SK-N-SH (cell line): Measurements from ENCODE around the gene MTG1. TPM values are rescaled to one million over a fixed set of nuclear protein-coding genes. Genes with fewer than 3 reads are reported as not detected.

Source experiments
- CTCF ChIA-PET: fragments of 300-600, 350-600 bp; formaldehyde crosslinking; extraction: SDS; loops from one replicate; lab custom pipeline; 2021; lab: Yijun Ruan, JAX
- POLR2A ChIA-PET: fragments of 350-600 bp; sonication (Branson Sonifier 250); formaldehyde crosslinking; extraction: SDS; loops from one replicate; lab custom pipeline; 2020; ENCODE audit warnings: antibody characterized with exemption, inconsistent platforms; lab: Yijun Ruan, JAX
- DNase-seq: peaks from one replicate; pipeline ENCODE4 v3.0.0; 2012
- H2AFZ ChIP-seq: fragments of 200-600 bp; sonication (generic); 2 replicates; pipeline ENCODE4 v1.8.1; 2016; ENCODE audit warnings: antibody characterized with exemption, mild to moderate bottlenecking, low read depth
- H3F3A ChIP-seq: fragments of 200-600 bp; sonication (generic); replicated peaks from 2 replicates; pipeline ENCODE3; 2016; ENCODE audit warnings: antibody characterized with exemption, mild to moderate bottlenecking; ENCODE audit not compliant: insufficient read depth
- H3K27ac ChIP-seq, 2 experiments: fragments of 200-500 bp in 1 of 2; fragments of 200-600 bp in 1 of 2; sonication (Bioruptor generic) in 1 of 2; sonication (generic), shearing (Covaris generic) in 1 of 2; 2 replicates each; pipeline versions ENCODE4 v1.5.1 to v1.6.1; 2014 to 2016; ENCODE audit warnings: low read depth in 2 of 2, inconsistent platforms in 1 of 2, low read length in 1 of 2, mild to moderate bottlenecking in 1 of 2, mixed read lengths in 1 of 2
- H3K27me3 ChIP-seq: fragments of 200-600 bp; sonication (generic), shearing (Covaris generic); 2 replicates; pipeline ENCODE4 v1.6.1; 2016; ENCODE audit warnings: mixed run types; ENCODE audit not compliant: insufficient read depth
- H3K36me3 ChIP-seq, 2 experiments: fragments of 200-500 bp in 1 of 2; fragments of 200-600 bp in 1 of 2; sonication (Bioruptor generic) in 1 of 2; sonication (generic) in 1 of 2; replicated peaks in 1 of 2; 2 replicates each; pipeline versions ENCODE3 to v1.5.1; 2014 to 2016; ENCODE audit warnings: low read length in 1 of 2, mild to moderate bottlenecking in 1 of 2; ENCODE audit not compliant: insufficient read depth in 2 of 2, control insufficient read depth in 1 of 2
- H3K4me1 ChIP-seq, 2 experiments: fragments of 200-500 bp in 1 of 2; fragments of 200-600 bp in 1 of 2; sonication (Bioruptor generic) in 1 of 2; sonication (generic), shearing (Covaris generic) in 1 of 2; 2 replicates each; pipeline versions ENCODE4 v1.5.1 to v1.6.1; 2014 to 2016; ENCODE audit warnings: low read depth in 1 of 2, low read length in 1 of 2, mixed run types in 1 of 2; ENCODE audit not compliant: insufficient read depth in 2 of 2, control insufficient read depth in 1 of 2
- H3K4me2 ChIP-seq: fragments of 200-600 bp; sonication (generic), shearing (Covaris generic); 2 replicates; pipeline ENCODE4 v1.6.1; 2017; ENCODE audit warnings: mixed run types
- H3K4me3 ChIP-seq, 2 experiments: fragments of 200-500 bp in 1 of 2; fragments of 200-600 bp in 1 of 2; sonication (Bioruptor generic) in 1 of 2; sonication (generic), shearing (Covaris generic) in 1 of 2; 2 replicates each; pipeline versions ENCODE4 v1.5.1 to v1.8.1; 2014 to 2016; ENCODE audit warnings: low read depth in 2 of 2, inconsistent platforms in 1 of 2, low read length in 1 of 2, mild to moderate bottlenecking in 1 of 2, mixed read lengths in 1 of 2, moderate library complexity in 1 of 2
- H3K79me2 ChIP-seq: fragments of 200-600 bp; sonication (generic); 2 replicates; pipeline ENCODE4 v1.8.1; 2017; ENCODE audit warnings: mild to moderate bottlenecking; ENCODE audit not compliant: insufficient read depth
- H3K9ac ChIP-seq: fragments of 200-600 bp; sonication (generic); 2 replicates; pipeline ENCODE4 v1.6.1; 2017; ENCODE audit warnings: mixed run types
- H3K9me2 ChIP-seq: fragments of 200-600 bp; sonication (generic); 2 replicates; pipeline ENCODE4 v1.6.1; 2017; ENCODE audit warnings: mixed run types
- H3K9me3 ChIP-seq: fragments of 200-600 bp; sonication (generic); 2 replicates; pipeline ENCODE4 v1.6.1; 2017; ENCODE audit warnings: mixed run types, mild to moderate bottlenecking, moderate library complexity
- H4K20me1 ChIP-seq: fragments of 200-600 bp; sonication (generic); 2 replicates; pipeline ENCODE4 v1.6.1; 2017; ENCODE audit warnings: mild to moderate bottlenecking, mixed run types; ENCODE audit not compliant: insufficient read depth
- CHD2 ChIP-seq: fragments of 150-350 bp; IDR thresholded peaks from 2 replicates; pipeline ENCODE4 v1.6.1; 2018; ENCODE audit warnings: low read length; ENCODE audit not compliant: partially characterized antibody
- ELF1 ChIP-seq: IDR thresholded peaks from 2 replicates; pipeline ENCODE4 v1.4.0; 2012
- FOSL2 ChIP-seq: IDR thresholded peaks from 2 replicates; pipeline ENCODE4 v1.4.0; 2012; ENCODE audit warnings: low read depth, mild to moderate bottlenecking, moderate library complexity, borderline replicate concordance
- FOXJ3 ChIP-seq: sonication (generic); formaldehyde crosslinking; IDR thresholded peaks from 2 replicates; pipeline ENCODE4 v1.5.1; 2020; ENCODE audit warnings: mild to moderate bottlenecking, missing genetic modification reagents
- FOXM1 ChIP-seq: IDR thresholded peaks from 2 replicates; pipeline ENCODE4 v1.4.0; 2012; ENCODE audit warnings: low read depth, mild to moderate bottlenecking
- GABPA ChIP-seq: IDR thresholded peaks from 2 replicates; pipeline ENCODE4 v1.4.0; 2012; ENCODE audit warnings: low read depth, mild to moderate bottlenecking
- GATA2 ChIP-seq: sonication (generic); formaldehyde crosslinking; IDR thresholded peaks from 2 replicates; pipeline ENCODE4 v1.5.0; 2020; ENCODE audit warnings: mild to moderate bottlenecking, missing genetic modification reagents
- JUND ChIP-seq: IDR thresholded peaks from 2 replicates; pipeline ENCODE4 v1.4.0; 2012
- MEF2A ChIP-seq: IDR thresholded peaks from 2 replicates; pipeline ENCODE4 v1.4.0; 2012; ENCODE audit warnings: low read depth, borderline replicate concordance
- NFIC ChIP-seq: IDR thresholded peaks from 2 replicates; pipeline ENCODE4 v1.4.0; 2012; ENCODE audit warnings: borderline replicate concordance
- NRF1 ChIP-seq: IDR thresholded peaks from 2 replicates; pipeline ENCODE4 v1.6.1; 2012; ENCODE audit warnings: low read depth, mild to moderate bottlenecking, low read length
- POLR2AphosphoS5 ChIP-seq: IDR thresholded peaks from 2 replicates; pipeline ENCODE4 v1.6.1; 2012; ENCODE audit warnings: low read depth, low read length
- RAD21 ChIP-seq: IDR thresholded peaks from 2 replicates; pipeline ENCODE4 v1.6.1; 2012; ENCODE audit warnings: mild to moderate bottlenecking, low read length
- RCOR1 ChIP-seq: fragments of 150-350 bp; IDR thresholded peaks from 2 replicates; pipeline ENCODE4 v1.6.1; 2017; ENCODE audit warnings: antibody characterized with exemption, low read length
- RXRA ChIP-seq: IDR thresholded peaks from 2 replicates; pipeline ENCODE4 v1.4.0; 2012; ENCODE audit warnings: low read depth, mild to moderate bottlenecking, borderline replicate concordance
- SMC3 ChIP-seq: IDR thresholded peaks from 2 replicates; pipeline ENCODE4 v1.6.1; 2012; ENCODE audit warnings: low read depth, low read length, improper control_type of control experiment
- TCF12 ChIP-seq: IDR thresholded peaks from 2 replicates; pipeline ENCODE4 v1.4.0; 2012
- YY1 ChIP-seq: IDR thresholded peaks from 2 replicates; pipeline ENCODE4 v1.4.0; 2012; ENCODE audit warnings: low read depth, mild to moderate bottlenecking
- WGBS: methylation state at CpG from one replicate; pipeline ENCODE4 v1.1.6; 2017; ENCODE audit warnings: low lambda C conversion rate; 5-methylcytosine and 5-hydroxymethylcytosine counted together
- polyA plus RNA-seq, 3 experiments: library from polyadenylated mRNA; depleted of rRNA; stranded (reverse); fragments of >200 nt; gene quantifications; 2 replicates each; pipeline ENCODE4 v1.2.3, GENCODE V29; 2012
- TF ChIP-seq, protein P1 (sequence below): fragments of 200-600 bp; sonication (generic); IDR thresholded peaks from 2 replicates; pipeline ENCODE4 v1.6.1; 2017; ENCODE audit warnings: antibody characterized with exemption, mild to moderate bottlenecking, moderate library complexity
- TF ChIP-seq, protein P2 (sequence below): IDR thresholded peaks from 2 replicates; pipeline ENCODE4 v1.4.0; 2012; ENCODE audit warnings: low read depth, borderline replicate concordance

Gene MTG1
- polyA plus RNA-seq, 1 of the 3 experiments (the other 2 are of a cell fraction), result 86.4 TPM

DNA sequence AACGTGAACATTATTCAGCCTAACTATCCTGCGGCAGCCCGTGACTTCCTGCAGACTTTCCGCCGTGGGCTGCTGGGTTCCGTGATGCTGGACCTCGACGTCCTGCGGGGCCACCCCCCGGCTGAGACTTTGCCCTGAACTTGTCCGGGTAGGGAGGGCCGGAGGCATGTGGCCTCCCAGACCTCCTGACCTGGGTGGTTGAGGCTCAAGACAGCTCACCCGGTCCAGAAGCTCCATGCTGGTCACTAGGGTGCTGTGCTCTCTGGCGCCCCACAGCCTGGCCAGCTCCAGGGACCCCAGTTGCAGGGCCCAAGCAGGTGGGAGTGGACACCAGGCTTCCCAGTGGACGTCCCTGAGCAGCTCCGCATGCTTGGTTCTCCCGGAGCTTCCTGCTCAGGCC is 26.1 kb downstream of the MTG1 start:
- H2AFZ ChIP-seq, result no peak overlapping the region
- no peaks in the 10 kb centered on the region for H3K9me3 ChIP-seq
- no peak for DNase-seq
- H3F3A ChIP-seq, result no peaks in the 10 kb centered on the region
- no peaks in the 10 kb centered on the region for H3K27me3 ChIP-seq
- no peak for TF ChIP-seq JUND
- TF ChIP-seq POLR2AphosphoS5, result no peak
- whole genome bisulfite sequencing, result 91% methylated on average over 4 of the region's 17 CpGs
- no peak overlapping the region for H3K4me2 ChIP-seq
- H3K4me1 ChIP-seq, result no peaks in the 10 kb centered on the region; a peak in 1 of 4 replicates
- no peak overlapping the region for H3K27ac ChIP-seq
- no peak overlapping the region for H3K4me3 ChIP-seq
- POLR2A ChIA-PET, result no interaction called here
- H3K36me3 ChIP-seq, result peaks cover 6 to 30% of the 10 kb centered on the region in 2 experiments
- H3K79me2 ChIP-seq, result no peaks in the 10 kb centered on the region; the same call in 1 of the 2 replicates
- no peak overlapping the region for H3K9ac ChIP-seq
- CTCF ChIA-PET, result interaction anchor here (1.8 kb wide), 1 partner anchor 91 kb away, joined by 10 read pairs; no protein-coding TSS in a partner anchor
- peaks cover 20% of the 10 kb centered on the region; the same call in 1 of the 2 replicates for H4K20me1 ChIP-seq
- H3K9me2 ChIP-seq, result no peaks in the 10 kb centered on the region

DNA sequence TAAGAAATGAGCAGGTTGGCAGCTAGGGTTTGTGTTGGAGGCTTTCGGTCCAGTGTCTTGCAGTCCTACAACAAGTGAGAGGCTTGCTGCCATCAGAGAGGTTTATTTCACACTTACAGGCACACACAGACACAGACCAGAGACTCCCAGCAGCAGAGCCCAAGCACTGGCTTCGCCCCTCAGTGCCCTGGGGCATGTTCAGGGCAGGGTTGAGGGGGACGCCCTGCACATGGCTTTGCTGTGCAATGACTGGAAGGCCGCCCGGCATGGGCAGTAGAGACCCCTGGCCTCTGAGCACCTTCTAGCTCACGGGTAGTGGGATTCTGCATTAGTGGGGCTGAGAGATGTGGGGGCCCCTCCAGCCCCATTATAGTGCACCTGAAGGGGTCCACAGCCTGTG is 26.6 kb downstream of the MTG1 start:
- Histone ChIP-seq H3K36me3 (peaks cover 2 to 24% of the 10 kb centered on the region in 2 experiments), H3K9ac (no peak overlapping the region), H3K4me3 (no peak overlapping the region), H3K79me2 (no peaks in the 10 kb centered on the region), H2AFZ (no peak overlapping the region), H3K9me3 (no peaks in the 10 kb centered on the region), H3F3A (no peaks in the 10 kb centered on the region), H3K9me2 (no peaks in the 10 kb centered on the region), H3K27me3 (no peaks in the 10 kb centered on the region), H3K4me1 (no peaks in the 10 kb centered on the region; a peak in 1 of 4 replicates), H3K4me2 (no peak overlapping the region), H4K20me1 (peaks cover 20% of the 10 kb centered on the region; the same call in 1 of the 2 replicates), H3K27ac (no peak overlapping the region)
- ChIA-PET POLR2A (no interaction called here), CTCF (interaction anchor here (1.3 to 1.8 kb wide), 2 partner anchors 8 to 91 kb away, joined by 4 to 10 read pairs; no protein-coding TSS in a partner anchor)
- WGBS, result 80% methylated on average over 5 of the region's 6 CpGs
- no peak for TF ChIP-seq TCF12
- no peak for TF ChIP-seq SMC3
- TF ChIP-seq RCOR1, result no peak
- TF ChIP-seq, protein P1, sequence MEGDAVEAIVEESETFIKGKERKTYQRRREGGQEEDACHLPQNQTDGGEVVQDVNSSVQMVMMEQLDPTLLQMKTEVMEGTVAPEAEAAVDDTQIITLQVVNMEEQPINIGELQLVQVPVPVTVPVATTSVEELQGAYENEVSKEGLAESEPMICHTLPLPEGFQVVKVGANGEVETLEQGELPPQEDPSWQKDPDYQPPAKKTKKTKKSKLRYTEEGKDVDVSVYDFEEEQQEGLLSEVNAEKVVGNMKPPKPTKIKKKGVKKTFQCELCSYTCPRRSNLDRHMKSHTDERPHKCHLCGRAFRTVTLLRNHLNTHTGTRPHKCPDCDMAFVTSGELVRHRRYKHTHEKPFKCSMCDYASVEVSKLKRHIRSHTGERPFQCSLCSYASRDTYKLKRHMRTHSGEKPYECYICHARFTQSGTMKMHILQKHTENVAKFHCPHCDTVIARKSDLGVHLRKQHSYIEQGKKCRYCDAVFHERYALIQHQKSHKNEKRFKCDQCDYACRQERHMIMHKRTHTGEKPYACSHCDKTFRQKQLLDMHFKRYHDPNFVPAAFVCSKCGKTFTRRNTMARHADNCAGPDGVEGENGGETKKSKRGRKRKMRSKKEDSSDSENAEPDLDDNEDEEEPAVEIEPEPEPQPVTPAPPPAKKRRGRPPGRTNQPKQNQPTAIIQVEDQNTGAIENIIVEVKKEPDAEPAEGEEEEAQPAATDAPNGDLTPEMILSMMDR, result no peak
- no peak for TF ChIP-seq GATA2 (CRISPR knock-in tag)
- TF ChIP-seq FOSL2, result no peak
- no peak for TF ChIP-seq CHD2
- no peak for TF ChIP-seq ELF1
- TF ChIP-seq NFIC, result no peak
- TF ChIP-seq, protein P2, sequence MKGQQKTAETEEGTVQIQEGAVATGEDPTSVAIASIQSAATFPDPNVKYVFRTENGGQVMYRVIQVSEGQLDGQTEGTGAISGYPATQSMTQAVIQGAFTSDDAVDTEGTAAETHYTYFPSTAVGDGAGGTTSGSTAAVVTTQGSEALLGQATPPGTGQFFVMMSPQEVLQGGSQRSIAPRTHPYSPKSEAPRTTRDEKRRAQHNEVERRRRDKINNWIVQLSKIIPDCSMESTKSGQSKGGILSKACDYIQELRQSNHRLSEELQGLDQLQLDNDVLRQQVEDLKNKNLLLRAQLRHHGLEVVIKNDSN, result no peak
- TF ChIP-seq RXRA, result no peak
- TF ChIP-seq FOXJ3 (CRISPR knock-in tag), result no peak
- TF ChIP-seq RAD21, result no peak
- no peak for TF ChIP-seq NRF1
- TF ChIP-seq MEF2A, result no peak
- no peak for TF ChIP-seq YY1
- no peak for TF ChIP-seq GABPA
- no peak for TF ChIP-seq FOXM1
- no peak for DNase-seq
